HG02885 (cell line): ENCODE data around the gene OTX2.

Source experiments
- ATAC-seq: cut with Tn5 transposase; IDR thresholded peaks from one replicate; pipeline ENCODE4 v1.9.1; 2021; ENCODE audit warnings: mild to moderate bottlenecking; ENCODE audit not compliant: unreplicated experiment, poor library complexity

Gene OTX2

GRCh38 chr14:56797569-56798446, 12.5 kb downstream of the OTX2 start:
- no peak for ATAC-seq

- ATAC-seq: no peak
Measured at GRCh38 chr14:56797003-56797568, 13.2 kb downstream of the OTX2 start.

GRCh38 chr14:56796259-56796658, 14.0 kb downstream of the OTX2 start:
- ATAC-seq: no peak

GRCh38 chr14:56795284-56795622, 15.0 kb downstream of the OTX2 start:
- ATAC-seq: no peak

GRCh38 chr14:56794557-56795283, 15.6 kb downstream of the OTX2 start:
- no peak for ATAC-seq

GRCh38 chr14:56794088-56794556, 16.2 kb downstream of the OTX2 start:
- ATAC-seq: no peak

- no peak for ATAC-seq
Measured at GRCh38 chr14:56789955-56790354, 20.3 kb downstream of the OTX2 start.

GRCh38 chr14:56787530-56787929, 22.7 kb downstream of the OTX2 start:
- no peak for ATAC-seq

GRCh38 chr14:56782711-56783110, 27.6 kb downstream of the OTX2 start:
- ATAC-seq: no peak

- no peak for ATAC-seq
Measured at GRCh38 chr14:56774503-56774902, 35.8 kb downstream of the OTX2 start.

GRCh38 chr14:56770512-56770911, 39.8 kb downstream of the OTX2 start:
- no peak for ATAC-seq

GRCh38 chr14:56760164-56760914, 49.9 kb downstream of the OTX2 start:
- ATAC-seq: no peak

- ATAC-seq: no peak
Measured at GRCh38 chr14:56759633-56760032, 50.6 kb downstream of the OTX2 start.

- no peak for ATAC-seq
Measured at GRCh38 chr14:56759094-56759493, 51.2 kb downstream of the OTX2 start.

GRCh38 chr14:56754921-56755320, 55.4 kb downstream of the OTX2 start:
- ATAC-seq: no peak

- ATAC-seq: no peak
Measured at GRCh38 chr14:56753396-56753795, 56.9 kb downstream of the OTX2 start.

GRCh38 chr14:56752428-56752827, 57.9 kb downstream of the OTX2 start:
- no peak for ATAC-seq

- no peak for ATAC-seq
Measured at GRCh38 chr14:56751471-56751870, 58.8 kb downstream of the OTX2 start.
